Measurements from ENCODE around the gene CCDC33. TPM values are rescaled to one million over a fixed set of nuclear protein-coding genes. Genes with fewer than 3 reads are reported as not detected.

Gene CCDC33
- total and polyA plus RNA-seq, 2 donors (not counting 3 experiments of a cell fraction or from before 2014, with no cell fraction given), result not detected

- dilution Hi-C loops (cut with MboI; ENCODE audit: extremely low pct_ligation_motif_present, low sequenced_read_pairs), result no loop called here
- ChIA-PET POLR2A (no interaction called here), CTCF (interaction anchor here (0.8 to 1.0 kb wide), 3 partner anchors 187 to 359 kb away, joined by 3 read pairs; no protein-coding TSS in a partner anchor)
- H3K4me3 ChIP-seq (replicated peaks in 1 of 3; ENCODE audit: insufficient read depth in 1 of 3, low read depth in 1 of 3, low read length in 3 of 3), result no peak overlapping the region
- no peak overlapping the region for H3K9ac ChIP-seq (replicated peaks; ENCODE audit: extremely low read depth, insufficient read depth, low read length)
- peaks cover 4% of the 10 kb centered on the region in 2 experiments for H3K27me3 ChIP-seq (ENCODE audit: control insufficient read depth in 2 of 2, insufficient read depth in 2 of 2, low read length in 2 of 2)
- FAIRE-seq (no peak), DNase-seq (ENCODE audit: low read depth, low spot score) (no peak)
- H2AFZ ChIP-seq (ENCODE audit: low read depth, low read length), result no peak overlapping the region
- H3K27ac ChIP-seq (ENCODE audit: insufficient read depth, low read depth, low read length), result no peak overlapping the region
- H3K4me1 ChIP-seq (ENCODE audit: control insufficient read depth, extremely low read depth, insufficient read depth, low read length), result no peaks in the 10 kb centered on the region
- H3K36me3 ChIP-seq (ENCODE audit: control insufficient read depth in 2 of 2, extremely low read depth in 1 of 2, insufficient read depth in 2 of 2, low read length in 2 of 2), result no peaks in the 10 kb centered on the region
- BruUV-seq (replicated peaks), result no TSS peak
- no peaks in the 10 kb centered on the region for H3K79me2 ChIP-seq (ENCODE audit: control insufficient read depth, insufficient read depth, low read length)
- no peak overlapping the region for H3K4me2 ChIP-seq (ENCODE audit: insufficient read depth, low read length)
- H4K20me1 ChIP-seq (replicated peaks; ENCODE audit: control insufficient read depth, extremely low read depth, insufficient read depth, low read length), result no peaks in the 10 kb centered on the region
- H3K9me3 ChIP-seq (replicated peaks; ENCODE audit: control insufficient read depth, insufficient read depth, low read length), result no peaks in the 10 kb centered on the region
- intact Hi-C loops (cut with micrococcal nuclease), result no loop called here
- H3K9me1 ChIP-seq (replicated peaks; ENCODE audit: control insufficient read depth, extremely low read depth, insufficient read depth, low read length), result no peaks in the 10 kb centered on the region
- no peak for TF ChIP-seq MAX (IDR thresholded peaks at IDR 0.05; ENCODE audit: insufficient read depth, insufficient read length)
- TF ChIP-seq MYC (IDR thresholded peaks at IDR 0.05; ENCODE audit: low read depth, low read length), result no peak
- no peak for TF ChIP-seq POLR2AphosphoS5 (IDR thresholded peaks at IDR 0.05; ENCODE audit: insufficient read depth, low read depth, low read length)
- TF ChIP-seq, protein P1, sequence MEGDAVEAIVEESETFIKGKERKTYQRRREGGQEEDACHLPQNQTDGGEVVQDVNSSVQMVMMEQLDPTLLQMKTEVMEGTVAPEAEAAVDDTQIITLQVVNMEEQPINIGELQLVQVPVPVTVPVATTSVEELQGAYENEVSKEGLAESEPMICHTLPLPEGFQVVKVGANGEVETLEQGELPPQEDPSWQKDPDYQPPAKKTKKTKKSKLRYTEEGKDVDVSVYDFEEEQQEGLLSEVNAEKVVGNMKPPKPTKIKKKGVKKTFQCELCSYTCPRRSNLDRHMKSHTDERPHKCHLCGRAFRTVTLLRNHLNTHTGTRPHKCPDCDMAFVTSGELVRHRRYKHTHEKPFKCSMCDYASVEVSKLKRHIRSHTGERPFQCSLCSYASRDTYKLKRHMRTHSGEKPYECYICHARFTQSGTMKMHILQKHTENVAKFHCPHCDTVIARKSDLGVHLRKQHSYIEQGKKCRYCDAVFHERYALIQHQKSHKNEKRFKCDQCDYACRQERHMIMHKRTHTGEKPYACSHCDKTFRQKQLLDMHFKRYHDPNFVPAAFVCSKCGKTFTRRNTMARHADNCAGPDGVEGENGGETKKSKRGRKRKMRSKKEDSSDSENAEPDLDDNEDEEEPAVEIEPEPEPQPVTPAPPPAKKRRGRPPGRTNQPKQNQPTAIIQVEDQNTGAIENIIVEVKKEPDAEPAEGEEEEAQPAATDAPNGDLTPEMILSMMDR (IDR thresholded peaks at IDR 0.05; ENCODE audit: extremely low read depth in 1 of 2, insufficient read depth in 1 of 2, low read depth in 1 of 2, low read length in 2 of 2), result no peak
Measured at GRCh38 chr15:74315626-74316025, 79.5 kb downstream of the CCDC33 start.

DNA sequence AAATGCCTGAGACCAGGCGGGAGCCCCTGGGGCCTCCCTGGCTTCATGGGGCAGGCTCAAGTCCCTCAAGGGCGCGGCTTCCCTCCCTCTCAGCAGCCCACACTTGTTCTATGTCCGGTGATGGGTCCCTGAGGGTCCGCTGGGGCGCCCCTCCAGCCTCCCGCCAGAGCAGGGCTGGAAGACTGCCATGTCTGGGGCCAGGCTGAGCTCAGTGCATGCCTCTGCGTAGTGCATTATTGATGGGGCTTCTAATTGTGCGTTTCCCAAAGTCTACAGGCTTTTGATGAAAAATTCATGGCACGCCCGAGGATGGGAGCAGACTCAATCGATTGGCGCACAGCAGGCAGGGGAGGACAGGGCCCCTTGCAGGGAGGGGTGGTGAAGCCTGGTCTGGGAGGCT lies 80.0 kb downstream of the CCDC33 start:
- no peaks in the 10 kb centered on the region for H3K9me1 ChIP-seq (replicated peaks; ENCODE audit: control insufficient read depth, extremely low read depth, insufficient read depth, low read length)
- no peak for FAIRE-seq
- no peaks in the 10 kb centered on the region for H4K20me1 ChIP-seq (replicated peaks; ENCODE audit: control insufficient read depth, extremely low read depth, insufficient read depth, low read length)
- H3K4me3 ChIP-seq (replicated peaks in 1 of 3; ENCODE audit: insufficient read depth in 1 of 3, low read depth in 1 of 3, low read length in 3 of 3), result no peak overlapping the region
- intact Hi-C loops (cut with micrococcal nuclease) (no loop called here), dilution Hi-C loops (cut with MboI; ENCODE audit: extremely low pct_ligation_motif_present, low sequenced_read_pairs) (no loop called here)
- H3K9ac ChIP-seq (replicated peaks; ENCODE audit: extremely low read depth, insufficient read depth, low read length), result no peak overlapping the region
- no peaks in the 10 kb centered on the region for H3K79me2 ChIP-seq (ENCODE audit: control insufficient read depth, insufficient read depth, low read length)
- no peak overlapping the region for H3K4me2 ChIP-seq (ENCODE audit: insufficient read depth, low read length)
- CTCF ChIA-PET, result interaction anchor here (0.8 to 1.0 kb wide), 3 partner anchors 188 to 360 kb away, joined by 3 read pairs; no protein-coding TSS in a partner anchor
- no peaks in the 10 kb centered on the region for H3K4me1 ChIP-seq (ENCODE audit: control insufficient read depth, extremely low read depth, insufficient read depth, low read length)
- no peaks in the 10 kb centered on the region for H3K9me3 ChIP-seq (replicated peaks; ENCODE audit: control insufficient read depth, insufficient read depth, low read length)
- no peak for TF ChIP-seq MAX (IDR thresholded peaks at IDR 0.05; ENCODE audit: insufficient read depth, insufficient read length)
- no peak for TF ChIP-seq JUN (IDR thresholded peaks at IDR 0.05; ENCODE audit: borderline replicate concordance, insufficient read depth, insufficient read length, low read depth)
- TF ChIP-seq, protein P1 (IDR thresholded peaks at IDR 0.05; ENCODE audit: extremely low read depth in 1 of 2, insufficient read depth in 1 of 2, low read depth in 1 of 2, low read length in 2 of 2), result no peak
- no peak for TF ChIP-seq GATA2 (IDR thresholded peaks at IDR 0.05; ENCODE audit: insufficient read depth, insufficient read length, low read depth, low read length)
- no peak for TF ChIP-seq POLR2A (IDR thresholded peaks at IDR 0.05; ENCODE audit: low read depth, low read length)
- TF ChIP-seq POLR2AphosphoS5 (IDR thresholded peaks at IDR 0.05; ENCODE audit: insufficient read depth, low read depth, low read length), result no peak
- TF ChIP-seq EZH2 (IDR thresholded peaks at IDR 0.05; ENCODE audit: borderline replicate concordance, low read depth, low read length, severe bottlenecking), result no peak
- no peak for TF ChIP-seq FOS (IDR thresholded peaks at IDR 0.05; ENCODE audit: borderline replicate concordance, insufficient read depth, low read length)
- TF ChIP-seq MYC (IDR thresholded peaks at IDR 0.05; ENCODE audit: low read depth, low read length), result no peak
- BruUV-seq (replicated peaks), result no TSS peak
- H2AFZ ChIP-seq (ENCODE audit: low read depth, low read length), result no peak overlapping the region
- POLR2A ChIA-PET, result no interaction called here
- DNase-seq (ENCODE audit: low read depth, low spot score), result no peak
- no peaks in the 10 kb centered on the region for H3K36me3 ChIP-seq (ENCODE audit: control insufficient read depth in 2 of 2, extremely low read depth in 1 of 2, insufficient read depth in 2 of 2, low read length in 2 of 2)
- peaks cover 0 to 2% of the 10 kb centered on the region in 2 experiments for H3K27me3 ChIP-seq (ENCODE audit: control insufficient read depth in 2 of 2, insufficient read depth in 2 of 2, low read length in 2 of 2)
- H3K27ac ChIP-seq (ENCODE audit: insufficient read depth, low read depth, low read length), result no peak overlapping the region

Data from endothelial cell of umbilical vein (primary cell).